Fibroblast of lung (primary cell): ENCODE results near the gene SLC36A3.

ENCODE experiments used
- CTCF ChIP-seq, 2 donors: IDR thresholded peaks in 1 of 2; conservative IDR thresholded peaks in 1 of 2; 1 replicate in 1 of 2; 2 replicates in 1 of 2; pipeline ENCODE4 v1.5.1; 2011 to 2012; ENCODE audit warnings: low read length in 2 of 2, control low read depth in 1 of 2, inconsistent platforms in 1 of 2, low read depth in 1 of 2, mild to moderate bottlenecking in 1 of 2
- EZH2 ChIP-seq: IDR thresholded peaks from 2 replicates; pipeline ENCODE4 v1.5.1; 2012; ENCODE audit warnings: low read length, control low read depth, mild to moderate bottlenecking; ENCODE audit errors: missing control alignments

GRCh38 chr5:151317871-151318270 lies 14.3 kb upstream of the SLC36A3 start:
- no peak for TF ChIP-seq CTCF (conservative IDR thresholded peaks at IDR 0.05 in 1 of 2, IDR thresholded peaks at IDR 0.05 in 1 of 2; ENCODE audit: low read depth in 1 of 2, low read length in 2 of 2)
- no peak for TF ChIP-seq EZH2
